Measurements from ENCODE around the gene SNF8.

SNF8 gene

DNA sequence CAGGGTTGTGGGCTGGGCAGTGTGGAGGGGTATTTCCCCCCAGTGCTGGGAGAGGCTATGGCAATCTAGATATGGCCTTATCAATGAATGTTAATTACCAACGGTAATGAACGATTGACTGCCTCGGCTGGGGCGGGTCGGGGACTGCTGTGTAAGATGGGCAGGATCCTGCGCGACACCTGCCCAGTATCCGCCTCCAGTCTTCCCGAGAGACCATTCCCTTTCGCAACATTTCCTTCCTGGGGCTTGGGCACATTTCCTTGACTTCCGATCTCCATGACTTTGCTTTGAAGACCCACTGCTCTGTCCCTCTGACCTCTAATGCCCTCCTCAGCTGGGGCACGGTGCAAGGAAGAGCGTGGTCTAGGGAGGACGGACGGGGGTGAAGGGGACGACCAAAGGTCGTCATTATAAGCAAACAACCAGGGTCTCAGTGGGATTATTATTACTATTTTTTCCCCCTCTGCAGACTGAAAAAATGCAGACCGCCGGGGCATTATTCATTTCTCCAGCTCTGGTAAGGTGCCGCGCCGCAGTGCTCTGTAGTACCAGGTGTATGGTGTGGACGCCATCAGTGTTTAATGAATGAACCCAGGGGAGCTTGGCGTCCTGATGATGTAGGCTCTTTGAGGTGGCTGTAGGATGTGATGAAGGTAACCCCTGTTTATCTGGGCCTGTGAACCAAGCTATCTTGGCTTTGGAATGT lies 51.5 kb downstream of the SNF8 start:
- Mint-ChIP-seq H3K4me3 (peak overlapping the region; percentile 98), H3K9me3 (no peaks in the 10 kb centered on the region), H3K27me3 (ENCODE audit: low read depth) (no peaks in the 10 kb centered on the region), H3K27ac (peak overlapping the region; percentile 96), H3K4me1 (ENCODE audit: low read depth) (peaks cover 16% of the 10 kb centered on the region), H3K36me3 (ENCODE audit: low read depth) (peaks cover 19% of the 10 kb centered on the region)
- no peak for DNase-seq (ENCODE audit: low spot score)

DNA sequence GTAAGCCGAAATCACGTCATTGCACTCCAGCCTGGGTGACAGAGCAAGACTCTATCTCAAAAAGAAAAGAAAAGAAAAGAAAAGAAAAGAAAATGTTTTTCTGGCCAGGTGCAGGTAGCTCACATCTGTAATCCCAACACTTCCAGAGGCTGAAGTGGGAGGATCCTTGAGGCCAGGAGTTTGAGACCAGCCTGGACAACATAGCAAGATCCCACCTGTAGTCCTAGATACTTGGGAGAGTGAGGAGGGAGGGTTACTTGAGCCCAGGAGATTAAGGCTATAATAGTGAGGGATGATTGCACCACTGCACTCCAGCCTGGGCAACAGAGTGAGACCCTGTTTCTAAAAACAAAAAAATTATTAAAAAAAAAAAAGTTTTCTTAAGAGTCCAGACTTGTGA lies 54.6 kb downstream of the SNF8 start:
- Mint-ChIP-seq H3K36me3 (ENCODE audit: low read depth) (peaks cover 8% of the 10 kb centered on the region), H3K4me1 (ENCODE audit: low read depth) (peaks cover 14% of the 10 kb centered on the region), H3K9me3 (no peaks in the 10 kb centered on the region), H3K4me3 (no peak overlapping the region), H3K27me3 (ENCODE audit: low read depth) (no peaks in the 10 kb centered on the region), H3K27ac (no peak overlapping the region)
- no peak for DNase-seq (ENCODE audit: low spot score)

DNA sequence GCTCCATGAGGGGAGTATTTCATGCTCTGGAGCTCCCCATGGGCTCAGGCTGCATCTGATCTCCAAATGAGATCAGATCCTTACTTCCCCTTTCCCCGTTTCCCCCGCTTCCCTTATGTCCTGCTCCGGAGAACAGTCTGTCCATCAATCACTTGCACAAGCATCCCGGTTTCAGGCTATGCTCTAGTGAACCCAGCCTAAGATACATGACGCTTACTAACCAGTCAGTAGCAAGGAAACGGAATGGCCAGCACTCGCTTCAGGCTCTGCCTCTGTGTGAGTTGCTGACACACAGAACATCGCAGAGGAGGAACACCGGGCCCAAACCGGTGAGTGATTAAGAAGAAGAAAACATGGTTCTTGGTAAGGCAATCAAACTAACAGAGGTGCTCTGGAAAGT lies 61.5 kb downstream of the SNF8 start:
- H3K4me1 Mint-ChIP-seq (ENCODE audit: low read depth) = peaks cover 2% of the 10 kb centered on the region
- H3K27me3 Mint-ChIP-seq (ENCODE audit: low read depth) = no peaks in the 10 kb centered on the region
- H3K36me3 Mint-ChIP-seq (ENCODE audit: low read depth) = no peaks in the 10 kb centered on the region
- H3K9me3 Mint-ChIP-seq = no peaks in the 10 kb centered on the region
- DNase-seq (ENCODE audit: low spot score) = no peak
- no peak overlapping the region for H3K27ac Mint-ChIP-seq
- H3K4me3 Mint-ChIP-seq = no peak overlapping the region

DNA sequence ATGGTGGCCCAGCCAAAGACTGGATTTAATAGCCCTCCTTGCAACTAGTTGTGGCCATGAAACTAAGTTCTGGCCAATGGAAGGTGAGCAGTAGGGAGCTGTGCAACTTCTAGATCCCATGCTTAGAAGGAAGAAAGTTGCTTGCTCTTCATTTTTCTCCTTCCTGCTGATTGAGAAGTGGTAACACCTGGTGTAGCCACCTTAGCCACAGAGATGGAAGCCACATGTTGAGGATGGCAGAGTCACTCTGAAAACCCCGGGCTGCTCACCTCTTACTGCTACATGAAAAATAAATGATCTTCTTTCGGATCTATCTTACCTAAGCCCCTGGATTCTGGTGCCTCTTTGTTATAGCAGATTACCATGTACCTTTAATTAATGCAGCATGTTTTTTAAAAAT lies 62.4 kb downstream of the SNF8 start:
- Mint-ChIP-seq H3K36me3 (ENCODE audit: low read depth) (no peaks in the 10 kb centered on the region), H3K4me3 (no peak overlapping the region), H3K27me3 (ENCODE audit: low read depth) (no peaks in the 10 kb centered on the region), H3K4me1 (ENCODE audit: low read depth) (peaks cover 2% of the 10 kb centered on the region), H3K9me3 (no peaks in the 10 kb centered on the region), H3K27ac (no peak overlapping the region)
- no peak for DNase-seq (ENCODE audit: low spot score)
